T-helper 2 cell (primary cell): ENCODE results near the gene MYO3A.
"Not testable (repeated sequence)": the region's sequence is repeated elsewhere in the genome, so short reads cannot be mapped to it uniquely, and the experiment has no call there.

Experiments
- DNase-seq, 5 experiments: peaks; one replicate each; pipeline versions ENCODE4 v3.0.0 to v3.0.0-alpha.2; 2012 to 2022

The MYO3A gene

DNA sequence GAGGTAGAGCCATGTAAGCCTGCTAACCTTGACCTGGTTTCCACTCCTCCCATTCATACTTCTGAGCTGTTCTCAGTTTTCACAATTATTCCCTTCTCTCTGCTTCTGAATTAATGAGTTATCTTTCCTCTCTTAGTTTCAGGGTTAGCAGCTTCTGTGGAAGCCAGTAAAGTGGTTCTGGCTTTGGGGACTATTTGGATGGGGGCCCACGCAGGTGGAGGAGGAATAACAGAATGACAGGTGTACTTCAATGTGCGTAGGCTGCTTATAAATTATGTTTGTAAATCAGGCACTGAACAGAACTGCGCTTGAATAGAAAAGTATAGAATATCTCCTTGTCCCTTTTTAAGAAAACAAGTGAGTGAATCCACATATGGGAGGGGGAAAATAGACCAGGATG, 153.6 kb downstream of the MYO3A start:
- no peak for DNase-seq

DNA sequence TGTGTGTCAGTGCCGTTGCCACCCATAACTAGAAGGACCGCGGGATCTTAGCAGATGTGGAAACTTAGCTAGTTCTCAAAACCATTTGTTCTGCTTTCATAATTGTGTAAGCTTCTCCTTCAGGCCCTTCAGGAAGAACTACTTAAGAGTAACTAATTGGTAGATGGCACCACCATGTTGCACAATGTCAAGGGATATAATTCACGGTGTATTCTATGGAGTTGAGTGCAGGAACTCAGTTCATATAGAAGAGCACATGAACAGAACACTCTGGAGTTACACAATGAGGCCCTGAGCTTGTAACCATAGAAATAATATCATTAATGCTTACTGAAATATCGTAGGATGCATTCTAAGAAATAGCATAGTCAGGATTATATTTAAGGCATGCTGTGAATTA, 156.0 kb downstream of the MYO3A start:
- DNase-seq, result no peak

GRCh38 chr10:26090762-26091161, 156.7 kb downstream of the MYO3A start:
- no peak for DNase-seq

- DNase-seq, result no peak
Measured at GRCh38 chr10:26093229-26093628, 159.2 kb downstream of the MYO3A start.

DNA sequence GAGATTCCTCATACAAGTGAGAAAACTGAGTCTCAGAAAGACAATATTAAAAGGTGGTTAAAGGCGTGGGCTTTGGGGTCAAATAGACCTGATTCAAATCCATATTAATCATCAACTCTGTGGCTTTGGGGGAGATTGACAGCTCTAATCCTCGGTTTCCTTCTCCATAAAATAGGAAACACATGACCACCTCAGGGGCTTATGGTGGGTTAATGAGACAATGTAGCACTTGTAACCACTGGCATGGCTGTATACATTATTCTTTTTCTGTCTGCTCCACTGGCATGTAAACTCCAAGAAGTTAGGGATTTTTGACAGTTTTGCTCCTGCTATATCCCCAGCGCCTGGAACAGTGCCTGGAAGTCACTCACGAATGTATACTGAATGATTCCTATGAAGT, 161.8 kb downstream of the MYO3A start:
- DNase-seq, result no peak

- DNase-seq, result not testable (repeated sequence)
Measured at GRCh38 chr10:26097549-26097948, 163.5 kb downstream of the MYO3A start.

DNA sequence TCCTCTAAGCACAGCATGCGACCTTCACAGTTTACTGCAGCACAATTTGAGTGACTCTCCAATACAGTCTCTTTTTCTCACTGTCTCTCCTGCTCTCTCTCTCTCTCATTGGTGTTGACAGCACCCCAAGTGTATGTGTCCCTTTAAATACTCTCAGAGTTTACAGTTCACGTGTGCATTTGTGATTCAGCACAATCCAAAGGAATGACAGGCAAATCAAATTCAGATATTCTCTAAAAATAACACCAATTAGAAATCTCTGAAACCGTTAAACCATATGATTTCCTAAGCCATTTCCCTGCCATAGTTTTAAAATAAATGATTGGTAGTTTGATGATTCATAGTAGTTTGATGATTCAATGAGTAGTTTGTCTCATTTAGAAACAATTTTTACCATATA, 178.5 kb downstream of the MYO3A start:
- DNase-seq, result no peak

DNA sequence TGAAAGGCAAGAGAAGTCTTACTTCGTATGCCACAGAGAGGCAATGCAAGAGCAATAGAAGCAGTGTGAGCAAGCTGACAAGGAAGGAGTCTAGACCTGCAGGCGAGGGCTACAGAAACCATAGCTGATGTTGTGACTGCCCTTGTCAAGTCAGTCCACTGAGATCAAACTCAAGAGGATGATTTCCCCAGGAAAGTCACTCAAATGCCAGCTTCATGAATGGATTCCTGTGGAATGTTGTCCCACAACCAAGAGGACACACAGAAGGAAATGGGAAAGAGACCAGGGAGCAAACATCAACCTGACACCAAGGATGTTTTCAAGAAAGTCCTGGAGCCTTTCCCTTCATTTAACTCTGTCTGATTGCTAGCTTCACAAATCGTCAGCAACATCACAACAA, 204.6 kb downstream of the MYO3A start:
- DNase-seq, result no peak

DNA sequence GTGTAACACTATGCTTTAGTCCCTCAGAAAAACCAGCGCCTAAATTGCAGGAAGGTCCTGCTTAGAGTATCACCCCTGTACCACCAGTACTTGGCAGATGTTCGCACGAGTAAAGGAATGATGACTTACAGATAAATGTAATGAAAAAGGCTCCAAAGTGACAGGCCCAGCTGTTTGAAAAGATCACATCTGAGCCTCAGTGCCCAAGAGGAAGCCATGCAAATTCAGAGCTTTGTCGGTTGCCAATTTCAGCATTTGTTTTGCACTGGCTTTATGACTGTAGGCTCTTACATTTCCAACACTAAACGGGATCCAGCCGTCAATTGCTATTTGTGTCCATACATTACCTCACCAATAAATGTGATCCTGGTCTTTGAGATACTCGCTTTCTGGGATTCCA, 222.0 kb downstream of the MYO3A start:
- DNase-seq, result no peak

- DNase-seq, result no peak
Measured at GRCh38 chr10:26157734-26158133, 223.7 kb downstream of the MYO3A start.

DNA sequence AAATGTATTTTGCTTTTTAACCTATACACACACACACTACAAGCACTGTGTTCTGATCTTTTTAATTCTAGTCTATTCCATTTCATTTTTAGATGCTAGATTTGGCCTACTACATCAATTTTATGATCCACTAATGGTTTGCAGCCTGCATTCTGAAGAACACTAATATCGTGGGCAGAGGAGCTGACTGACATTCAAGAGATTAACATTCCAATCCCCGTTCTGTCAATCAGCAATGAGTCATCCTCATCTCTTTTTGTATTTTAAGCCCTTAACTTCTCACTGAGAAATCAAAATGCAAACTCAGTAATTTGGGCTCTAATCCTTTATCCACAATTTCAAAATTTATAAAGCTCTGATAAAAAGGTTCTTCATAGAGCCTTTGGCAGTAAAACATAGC, 235.4 kb downstream of the MYO3A start:
- DNase-seq, result no peak

DNA sequence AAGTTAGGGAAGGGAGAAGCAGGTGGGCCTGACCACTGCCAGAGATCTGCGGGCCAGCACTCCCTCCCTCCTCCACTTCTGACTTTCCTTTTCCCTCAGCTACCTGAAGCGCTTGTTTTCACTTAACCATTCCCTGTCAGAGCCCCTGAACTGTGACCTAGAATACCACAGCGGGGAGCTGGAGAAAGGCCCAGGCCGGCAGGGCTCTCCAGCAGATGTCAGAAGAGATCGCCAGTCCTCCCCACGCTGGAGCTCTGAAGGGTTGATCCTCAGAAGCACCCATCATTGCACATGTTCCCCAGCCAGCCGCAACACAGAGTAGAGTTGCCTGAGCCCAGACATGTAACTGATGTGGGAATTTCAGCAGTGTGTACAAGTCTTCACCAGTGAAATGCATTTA, 238.1 kb downstream of the MYO3A start:
- DNase-seq, result no peak

- DNase-seq, result no peak
Measured at GRCh38 chr10:26173837-26174236, 239.8 kb downstream of the MYO3A start.

DNA sequence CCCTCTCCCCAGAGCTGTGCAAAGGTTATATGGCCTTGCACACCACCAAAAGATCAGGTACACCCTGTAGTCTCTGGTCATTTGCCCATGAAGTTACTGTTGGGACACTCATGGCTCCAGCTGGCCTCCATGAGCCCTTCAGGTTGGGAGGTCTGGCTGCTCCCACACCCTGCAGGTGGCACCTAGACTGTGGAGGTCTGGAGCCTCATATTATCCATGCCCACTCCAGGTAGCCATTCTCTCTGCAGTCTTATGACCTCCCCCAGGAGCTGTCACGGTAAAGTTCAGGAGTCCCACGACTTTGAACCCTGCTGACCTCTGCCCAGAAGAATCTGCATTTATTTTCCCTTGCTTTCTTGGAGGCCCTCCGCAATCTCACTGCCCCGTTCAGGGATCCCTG, 243.3 kb downstream of the MYO3A start:
- DNase-seq, result no peak

DNA sequence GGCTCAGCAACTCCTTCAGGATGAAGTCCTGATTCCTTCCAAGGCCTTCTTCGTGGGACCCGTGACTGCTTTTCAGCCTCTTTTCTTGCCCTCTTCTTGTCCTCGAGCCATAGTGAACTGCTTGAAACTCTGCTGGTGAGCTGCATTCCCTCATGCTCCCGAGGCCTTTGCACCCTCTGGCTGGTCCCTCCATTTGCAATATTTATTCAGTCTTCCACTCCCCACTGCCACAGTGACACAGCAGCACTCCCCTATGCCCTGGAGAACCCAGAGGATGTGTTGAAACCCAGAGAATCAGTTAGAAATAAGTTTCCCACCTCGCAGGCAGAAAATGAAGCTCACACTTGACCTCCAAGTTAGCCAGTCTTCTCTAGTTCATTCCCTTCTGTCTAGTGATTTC, 260.2 kb downstream of the MYO3A start:
- no peak for DNase-seq

- DNase-seq, result no peak
Measured at GRCh38 chr10:26197248-26197647, 263.2 kb downstream of the MYO3A start.

DNA sequence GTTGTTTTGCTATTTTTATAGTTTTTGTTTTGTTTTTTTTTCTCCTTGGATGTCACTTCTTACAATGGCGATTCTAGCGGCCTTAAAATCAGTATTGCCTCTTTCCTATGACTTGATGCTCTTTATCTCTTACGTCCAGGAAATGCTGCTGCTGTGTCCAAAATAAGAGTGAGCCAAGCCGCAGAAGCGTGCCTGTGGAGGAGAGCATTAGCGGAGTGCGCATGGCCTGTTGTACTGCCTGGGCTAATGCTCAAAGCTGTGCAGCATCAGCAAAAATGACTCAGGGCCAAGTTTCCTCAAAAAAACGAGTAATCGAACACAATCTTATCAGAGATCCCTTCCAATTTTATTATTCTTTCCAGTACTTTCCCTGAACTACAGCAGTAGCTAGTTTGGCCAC, 264.1 kb downstream of the MYO3A start:
- no peak for DNase-seq

DNA sequence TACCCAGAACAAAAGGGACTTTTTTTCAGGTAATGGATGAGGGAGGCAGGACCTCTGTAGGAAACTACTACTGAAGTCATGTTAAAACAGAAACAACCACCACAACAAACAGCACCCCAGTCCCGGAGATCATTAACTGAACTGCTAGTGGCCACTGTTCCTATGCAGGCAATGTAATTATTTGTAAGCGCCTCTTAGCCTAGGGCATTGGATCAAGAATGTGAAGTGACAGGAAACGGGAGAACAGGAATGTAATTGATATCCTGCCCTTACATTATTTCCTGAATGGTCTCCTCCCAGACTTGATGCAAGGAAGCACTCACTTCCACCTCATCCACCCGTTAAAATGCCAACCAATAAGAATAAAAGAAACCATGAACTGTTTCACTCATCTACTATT, 265.8 kb downstream of the MYO3A start:
- DNase-seq, result no peak

GRCh38 chr10:26205223-26205622, 271.2 kb downstream of the MYO3A start:
- no peak for DNase-seq

DNA sequence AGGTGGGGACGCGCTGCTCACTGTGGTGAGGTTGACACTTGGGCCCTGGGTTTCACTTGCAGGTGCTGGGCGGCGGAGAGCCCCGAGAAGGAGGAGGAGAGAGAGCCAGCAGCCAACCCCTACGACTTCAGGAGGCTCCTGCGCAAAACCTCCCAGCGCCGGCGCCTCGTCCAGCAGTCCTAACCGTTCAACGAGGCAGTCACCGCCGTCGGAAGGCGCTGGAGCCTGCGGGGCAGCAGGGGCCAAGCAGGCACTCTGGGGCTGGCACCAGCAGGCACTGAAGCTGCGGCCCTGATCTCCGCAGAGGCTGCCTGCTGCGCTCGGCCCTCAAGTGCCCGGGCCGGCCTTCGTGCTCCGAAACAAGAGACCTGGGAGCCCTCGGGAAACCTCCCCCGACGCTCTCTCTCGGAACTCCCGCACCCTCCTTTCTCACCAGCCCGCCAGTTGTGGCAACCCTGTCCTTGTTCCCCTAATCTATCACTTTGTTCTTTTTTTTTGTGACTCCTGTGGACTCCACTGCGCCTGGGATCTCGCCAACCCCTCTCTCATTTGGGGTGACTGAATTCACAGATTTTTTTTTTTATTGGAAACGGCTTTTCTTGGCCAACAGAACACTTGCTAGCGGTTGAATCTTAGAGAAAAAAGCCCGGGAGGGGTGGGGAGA, 277.9 kb downstream of the MYO3A start:
- no peak for DNase-seq

DNA sequence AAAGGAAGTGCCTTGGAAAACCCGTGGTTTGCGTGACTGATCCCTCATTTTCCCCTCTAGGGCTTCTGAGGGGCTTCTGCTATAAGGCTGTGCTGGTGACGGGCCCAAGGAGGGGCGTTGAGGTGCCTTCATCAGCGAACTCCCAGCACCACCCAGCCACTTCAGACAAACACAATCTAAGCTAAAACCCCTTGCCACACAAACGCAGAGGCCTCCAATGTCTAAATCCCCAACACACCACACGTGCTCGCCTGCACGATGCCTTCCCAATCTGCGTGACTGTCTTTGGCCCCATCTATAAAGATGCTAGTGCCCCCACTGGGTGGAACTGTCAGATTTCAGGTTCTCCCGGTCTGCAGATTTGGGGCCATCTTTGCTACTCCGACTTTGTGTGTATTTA, 278.5 kb downstream of the MYO3A start:
- DNase-seq, result no peak

GRCh38 chr10:26213157-26213800, 279.2 kb downstream of the MYO3A start:
- DNase-seq, result no peak

DNA sequence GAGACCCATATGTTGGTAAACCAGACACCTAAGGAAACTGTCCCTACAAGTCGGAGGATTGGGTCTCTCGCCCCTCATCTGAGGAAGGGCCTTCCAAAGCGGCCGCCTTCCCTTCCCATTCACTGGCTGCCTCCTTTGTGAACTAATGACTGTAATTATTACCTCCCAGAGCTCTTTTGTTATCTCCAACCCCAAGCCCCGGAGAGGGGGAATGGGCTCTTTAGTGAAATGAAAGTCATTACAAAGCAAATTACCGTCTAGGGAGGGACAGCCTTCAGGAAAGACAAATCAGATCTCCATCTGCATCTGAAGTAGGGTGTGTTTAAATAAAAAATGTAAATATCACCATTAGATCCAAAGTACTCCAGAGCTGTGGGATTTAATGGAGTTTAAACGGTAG, 280.0 kb downstream of the MYO3A start:
- no peak for DNase-seq

DNA sequence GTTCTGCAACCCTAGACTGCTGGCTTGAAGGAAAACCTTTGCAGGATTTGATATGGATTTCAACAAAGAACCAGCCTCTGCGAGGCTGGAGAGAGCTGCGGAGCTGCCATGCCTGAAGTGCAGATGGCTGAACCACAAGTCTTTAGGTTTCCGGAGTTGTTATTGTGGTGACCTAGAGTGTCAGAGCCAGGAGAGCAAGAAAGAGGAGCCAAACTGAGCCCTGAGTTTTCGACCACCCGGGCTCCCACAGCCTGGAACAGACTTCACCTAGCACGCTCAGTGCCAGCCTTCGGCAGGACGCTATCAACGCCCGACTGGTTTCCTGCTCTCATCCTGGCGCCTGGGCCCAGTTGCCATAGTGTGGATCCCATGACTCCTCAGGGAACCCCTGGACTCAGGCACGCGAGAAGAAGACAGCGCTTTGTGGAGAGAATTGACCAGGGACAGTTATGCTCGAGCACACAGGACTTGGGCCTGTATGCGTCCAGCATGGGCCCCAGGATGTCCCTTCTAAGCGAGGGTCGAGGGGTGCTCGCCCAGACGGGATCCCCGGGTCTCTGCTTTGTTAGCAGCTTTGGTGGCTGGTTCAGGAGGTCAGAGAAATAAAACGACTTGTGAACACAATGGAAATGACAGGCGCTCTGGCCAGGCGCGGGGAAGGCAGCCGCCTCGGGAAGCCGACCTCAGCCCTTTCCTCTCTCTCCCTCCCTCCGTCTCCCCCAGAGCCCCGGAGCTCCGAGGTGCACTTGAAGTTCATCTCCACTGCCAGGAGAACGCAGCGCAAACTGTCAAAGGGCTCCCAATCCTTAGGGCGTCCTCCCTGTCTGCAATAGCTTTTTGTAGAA, 280.7 kb downstream of the MYO3A start:
- DNase-seq, result no peak
